ENCODE data around the gene ZNG1F. TPM values are rescaled to one million over a fixed set of nuclear protein-coding genes. Genes with fewer than 3 reads are reported as not detected.
"Not testable (repeated sequence)": the region's sequence is repeated elsewhere in the genome, so short reads cannot be mapped to it uniquely, and the experiment has no call there.

The ZNG1F gene
- total RNA-seq, 1 donor from 2014 or later: 14.2 TPM

DNA sequence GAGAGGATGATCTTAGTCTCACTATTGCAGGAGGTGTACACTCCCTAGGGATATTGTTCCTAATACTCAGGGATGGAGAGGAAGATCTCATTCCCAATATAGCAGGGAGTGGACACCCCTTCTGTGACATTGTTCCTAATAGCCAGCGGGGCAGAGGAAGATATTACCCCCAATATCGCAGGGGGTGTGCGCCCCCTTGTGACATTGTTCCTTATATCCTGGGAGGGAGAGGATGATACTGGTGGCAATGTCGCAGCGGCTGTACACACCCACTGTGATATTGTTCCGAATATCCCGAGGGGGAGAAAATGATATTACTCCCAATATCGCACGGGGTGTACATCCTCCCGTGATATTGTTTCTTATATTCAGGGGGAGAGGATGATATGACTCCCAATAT, 78.2 kb downstream of the ZNG1F start:
- H3K36me3 Mint-ChIP-seq: not testable (repeated sequence)
- DNase-seq (ENCODE audit: low spot score): peak; percentile 13

DNA sequence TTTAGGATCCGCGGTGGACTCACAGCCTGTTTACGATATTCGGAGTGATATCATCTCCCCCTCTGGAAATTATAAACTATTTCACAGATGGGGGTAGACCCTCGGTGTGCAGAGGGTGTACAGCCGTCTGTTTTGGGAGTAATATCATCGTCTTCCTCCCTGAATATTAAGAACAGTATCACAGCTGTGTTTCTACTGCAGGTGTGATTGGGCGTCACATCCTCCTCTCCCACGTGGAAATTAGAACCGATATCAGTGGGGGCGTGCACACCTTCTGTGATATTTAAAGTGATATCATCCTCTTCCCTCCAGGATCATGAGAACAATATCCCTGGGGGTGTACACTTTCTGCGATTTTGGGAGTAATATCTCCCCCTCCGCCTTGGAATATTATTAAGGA, 79.9 kb downstream of the ZNG1F start:
- H3K27ac ChIP-seq; H3K4me3 ChIP-seq; H3K4me1 Mint-ChIP-seq; H3F3A ChIP-seq (ENCODE audit: low read depth); H3K9ac ChIP-seq; H3K9me3 Mint-ChIP-seq; H4K20me1 ChIP-seq (ENCODE audit: low read depth); H3K79me2 ChIP-seq (ENCODE audit: low read depth); H3K36me3 Mint-ChIP-seq; H3K4me3 Mint-ChIP-seq; H3K4me2 ChIP-seq; H3K27me3 Mint-ChIP-seq (ENCODE audit: insufficient read depth, low read depth); DNase-seq (ENCODE audit: low spot score); H3K27ac Mint-ChIP-seq; H3K9me3 ChIP-seq (ENCODE audit: low read depth); H2AFZ ChIP-seq (replicated peaks); H3K4me1 ChIP-seq; H3K36me3 ChIP-seq: not testable (repeated sequence)
- H3K27me3 ChIP-seq: peaks cover 55% of the 10 kb centered on the region

More for the DNA sequence above, 78.2 kb downstream of the ZNG1F start:
- not testable (repeated sequence) for H3K27me3 Mint-ChIP-seq (ENCODE audit: insufficient read depth, low read depth); H2AFZ ChIP-seq (replicated peaks); H3K4me2 ChIP-seq; H3F3A ChIP-seq (ENCODE audit: low read depth); H3K4me1 ChIP-seq; H3K9ac ChIP-seq; H3K9me3 ChIP-seq (ENCODE audit: low read depth); H3K36me3 ChIP-seq; H3K4me3 Mint-ChIP-seq; H3K79me2 ChIP-seq (ENCODE audit: low read depth); H3K9me3 Mint-ChIP-seq; H3K4me3 ChIP-seq; H3K4me1 Mint-ChIP-seq; H3K27ac Mint-ChIP-seq; H4K20me1 ChIP-seq (ENCODE audit: low read depth); H3K27ac ChIP-seq
- TF ChIP-seq, protein P1, sequence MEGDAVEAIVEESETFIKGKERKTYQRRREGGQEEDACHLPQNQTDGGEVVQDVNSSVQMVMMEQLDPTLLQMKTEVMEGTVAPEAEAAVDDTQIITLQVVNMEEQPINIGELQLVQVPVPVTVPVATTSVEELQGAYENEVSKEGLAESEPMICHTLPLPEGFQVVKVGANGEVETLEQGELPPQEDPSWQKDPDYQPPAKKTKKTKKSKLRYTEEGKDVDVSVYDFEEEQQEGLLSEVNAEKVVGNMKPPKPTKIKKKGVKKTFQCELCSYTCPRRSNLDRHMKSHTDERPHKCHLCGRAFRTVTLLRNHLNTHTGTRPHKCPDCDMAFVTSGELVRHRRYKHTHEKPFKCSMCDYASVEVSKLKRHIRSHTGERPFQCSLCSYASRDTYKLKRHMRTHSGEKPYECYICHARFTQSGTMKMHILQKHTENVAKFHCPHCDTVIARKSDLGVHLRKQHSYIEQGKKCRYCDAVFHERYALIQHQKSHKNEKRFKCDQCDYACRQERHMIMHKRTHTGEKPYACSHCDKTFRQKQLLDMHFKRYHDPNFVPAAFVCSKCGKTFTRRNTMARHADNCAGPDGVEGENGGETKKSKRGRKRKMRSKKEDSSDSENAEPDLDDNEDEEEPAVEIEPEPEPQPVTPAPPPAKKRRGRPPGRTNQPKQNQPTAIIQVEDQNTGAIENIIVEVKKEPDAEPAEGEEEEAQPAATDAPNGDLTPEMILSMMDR (IDR thresholded peaks at IDR 0.05): peak; percentile 30
- H3K27me3 ChIP-seq: peaks cover 44% of the 10 kb centered on the region

DNA sequence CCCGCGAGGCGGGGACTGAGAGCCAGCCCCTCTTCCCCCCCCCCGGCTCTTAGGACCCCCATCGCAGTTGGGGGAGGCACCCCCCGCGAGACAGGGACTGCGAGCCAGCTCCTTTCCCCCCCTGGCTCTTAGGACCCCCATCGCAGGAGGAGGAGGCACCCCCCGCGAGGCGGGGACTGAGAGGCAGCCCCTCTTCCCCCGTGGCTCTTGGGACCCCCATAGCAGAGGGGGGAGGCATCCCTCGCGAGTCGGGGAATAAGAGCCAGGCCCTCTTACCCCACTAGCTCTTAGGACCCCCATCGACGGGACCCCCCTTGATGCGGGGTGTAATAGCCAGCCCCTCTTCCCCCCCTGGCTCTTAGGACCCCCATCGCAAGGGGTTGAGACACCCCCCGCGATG, 80.3 kb downstream of the ZNG1F start:
- H4K20me1 ChIP-seq (ENCODE audit: low read depth); H3K36me3 Mint-ChIP-seq; H2AFZ ChIP-seq (replicated peaks); H3K4me1 ChIP-seq; H3K79me2 ChIP-seq (ENCODE audit: low read depth); H3K4me1 Mint-ChIP-seq; H3K4me3 Mint-ChIP-seq; H3K4me3 ChIP-seq; H3K9me3 Mint-ChIP-seq; H3K36me3 ChIP-seq; DNase-seq (ENCODE audit: low spot score); H3K9me3 ChIP-seq (ENCODE audit: low read depth); H3K9ac ChIP-seq; H3K27ac Mint-ChIP-seq; H3K27ac ChIP-seq; H3K27me3 Mint-ChIP-seq (ENCODE audit: insufficient read depth, low read depth); H3K4me2 ChIP-seq; H3F3A ChIP-seq (ENCODE audit: low read depth): not testable (repeated sequence)
- peaks cover 53% of the 10 kb centered on the region for H3K27me3 ChIP-seq

DNA sequence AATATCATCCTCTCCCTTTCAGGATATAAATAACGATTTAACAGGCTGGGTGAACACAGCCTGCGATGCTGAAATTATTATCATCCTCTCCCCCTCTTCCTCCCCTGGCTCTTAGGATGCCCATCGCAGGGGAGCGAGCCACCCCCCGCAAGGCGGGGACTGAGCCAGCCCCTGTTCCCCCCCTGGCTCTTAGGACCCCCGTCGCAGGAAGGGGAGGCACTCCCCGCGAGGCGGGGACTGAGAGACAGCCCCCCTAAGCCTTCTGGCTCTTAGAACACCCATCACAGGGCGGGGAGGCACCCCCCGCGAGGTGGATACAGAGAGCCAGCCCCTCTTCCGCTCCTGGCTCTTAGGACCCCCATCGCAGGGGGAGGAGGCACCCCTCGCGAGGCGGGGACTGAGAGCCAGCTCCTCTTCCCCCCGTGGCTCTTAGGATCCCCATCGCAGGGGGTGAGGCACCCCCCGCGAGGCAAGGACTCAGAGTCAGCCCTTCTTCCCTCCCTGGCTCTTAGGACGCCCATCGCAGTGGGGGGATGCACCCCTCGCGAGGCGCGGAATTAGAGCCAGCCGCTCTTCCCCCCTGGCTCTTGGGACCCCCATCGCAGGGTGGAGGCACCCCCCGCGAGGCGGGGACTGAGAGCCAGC, 82.5 kb downstream of the ZNG1F start:
- H3K9me3 Mint-ChIP-seq; H3K36me3 Mint-ChIP-seq; H4K20me1 ChIP-seq (ENCODE audit: low read depth); H3K27ac Mint-ChIP-seq; H3K9ac ChIP-seq; H3K4me3 Mint-ChIP-seq; H3K27ac ChIP-seq; H3K4me1 Mint-ChIP-seq; H3K27me3 Mint-ChIP-seq (ENCODE audit: insufficient read depth, low read depth); H3K9me3 ChIP-seq (ENCODE audit: low read depth); H3K36me3 ChIP-seq; DNase-seq (ENCODE audit: low spot score); H3K79me2 ChIP-seq (ENCODE audit: low read depth); H2AFZ ChIP-seq (replicated peaks); H3F3A ChIP-seq (ENCODE audit: low read depth); H3K4me1 ChIP-seq: not testable (repeated sequence)
- H3K4me2 ChIP-seq: peak overlapping the region; percentile 71
- peaks cover 55% of the 10 kb centered on the region for H3K27me3 ChIP-seq
- H3K4me3 ChIP-seq: peak overlapping the region; percentile 39

DNA sequence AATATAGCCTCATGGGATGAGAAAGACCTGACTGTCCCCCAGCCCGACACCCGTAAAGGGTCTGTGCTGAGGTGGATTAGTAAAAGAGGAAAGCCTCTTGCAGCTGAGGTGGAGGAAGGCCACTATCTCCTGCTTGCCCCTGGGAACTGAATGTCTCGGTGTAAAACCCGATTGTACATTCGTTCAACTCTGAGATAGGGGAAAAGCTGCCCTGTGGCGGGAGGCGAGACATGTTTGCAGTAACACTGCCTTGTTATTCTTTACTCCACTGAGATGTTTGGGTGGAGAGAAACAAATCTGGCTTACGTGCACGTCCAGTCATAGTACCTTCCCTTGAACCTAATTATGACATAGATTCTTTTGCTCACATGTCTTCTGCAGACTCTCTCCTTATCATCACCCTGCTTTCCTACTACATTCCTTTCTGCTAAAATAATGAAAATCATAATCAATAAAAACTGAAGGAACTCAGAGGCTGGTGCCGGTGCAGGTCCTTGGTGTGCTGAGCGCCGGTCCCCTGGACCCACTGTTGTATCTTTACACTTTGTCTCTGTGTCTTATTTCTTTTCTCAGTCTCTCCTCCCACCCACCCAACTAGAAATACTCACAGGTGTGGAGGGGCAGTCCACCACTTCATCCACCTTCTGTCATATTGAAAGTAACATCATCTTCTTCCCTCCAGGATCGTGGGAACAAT, 83.4 kb downstream of the ZNG1F start:
- H3K9me3 ChIP-seq (ENCODE audit: low read depth); H3K27ac ChIP-seq; H3K4me1 Mint-ChIP-seq: not testable (repeated sequence)

DNA sequence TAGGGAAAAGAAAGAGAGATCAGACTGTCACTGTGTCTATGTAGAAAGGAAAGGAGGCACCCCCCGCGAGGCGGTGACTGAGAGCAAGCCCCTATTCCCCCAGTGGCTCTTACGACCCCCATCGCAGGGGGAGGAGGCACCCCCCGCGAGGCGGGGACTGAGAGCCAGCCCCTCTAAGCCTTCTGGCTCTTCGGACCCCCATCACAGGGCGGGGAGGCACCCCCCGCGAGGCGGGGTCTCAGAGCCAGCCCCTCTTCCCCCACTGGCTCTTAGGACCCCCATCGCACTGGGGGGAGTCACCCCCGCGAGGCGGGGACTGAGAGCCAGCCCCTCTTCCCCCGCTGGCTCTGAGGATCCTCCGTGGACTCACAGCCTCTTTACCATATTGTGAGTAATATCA, 84.6 kb downstream of the ZNG1F start:
- H3K27me3 Mint-ChIP-seq (ENCODE audit: insufficient read depth, low read depth); H2AFZ ChIP-seq (replicated peaks); H3K36me3 ChIP-seq; H3K4me3 ChIP-seq; H3F3A ChIP-seq (ENCODE audit: low read depth); H3K4me1 ChIP-seq; H3K4me3 Mint-ChIP-seq; H3K79me2 ChIP-seq (ENCODE audit: low read depth); H3K9ac ChIP-seq; H3K9me3 Mint-ChIP-seq; DNase-seq (ENCODE audit: low spot score); H3K27ac Mint-ChIP-seq; H3K9me3 ChIP-seq (ENCODE audit: low read depth); H3K4me2 ChIP-seq; H3K36me3 Mint-ChIP-seq; H4K20me1 ChIP-seq (ENCODE audit: low read depth); H3K27ac ChIP-seq; H3K4me1 Mint-ChIP-seq: not testable (repeated sequence)
- H3K27me3 ChIP-seq: peaks cover 57% of the 10 kb centered on the region

More for the DNA sequence above, 83.4 kb downstream of the ZNG1F start:
- H4K20me1 ChIP-seq (ENCODE audit: low read depth); H3K36me3 ChIP-seq; H3K9ac ChIP-seq; H3K4me3 ChIP-seq; H2AFZ ChIP-seq (replicated peaks); H3K4me2 ChIP-seq; H3F3A ChIP-seq (ENCODE audit: low read depth); H3K9me3 Mint-ChIP-seq; H3K79me2 ChIP-seq (ENCODE audit: low read depth); H3K4me3 Mint-ChIP-seq; DNase-seq (ENCODE audit: low spot score); H3K27me3 Mint-ChIP-seq (ENCODE audit: insufficient read depth, low read depth); H3K36me3 Mint-ChIP-seq; H3K27ac Mint-ChIP-seq; H3K4me1 ChIP-seq: not testable (repeated sequence)
- peaks cover 55% of the 10 kb centered on the region for H3K27me3 ChIP-seq

DNA sequence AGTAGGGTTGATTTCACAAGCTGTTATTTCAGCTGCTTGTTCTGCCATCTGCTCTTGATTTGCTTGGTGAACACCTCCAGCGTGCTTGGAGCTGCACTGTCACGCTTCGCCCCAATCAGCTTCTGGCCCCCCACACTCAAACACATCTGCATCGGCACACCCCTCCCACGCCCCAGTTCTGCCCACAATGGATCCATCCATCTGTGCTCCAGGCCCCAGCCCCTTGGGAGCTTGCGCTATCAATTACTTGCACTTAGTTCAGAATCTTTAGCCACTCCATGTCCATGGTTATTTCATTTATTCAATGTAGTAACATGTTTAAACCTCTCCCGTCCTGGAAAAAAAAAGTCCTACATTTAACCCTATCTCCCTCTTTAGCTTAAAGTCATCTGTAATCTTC, 88.6 kb downstream of the ZNG1F start:
- not testable (repeated sequence) for H4K20me1 ChIP-seq (ENCODE audit: low read depth); H3K9me3 ChIP-seq (ENCODE audit: low read depth); H3K36me3 Mint-ChIP-seq; H3K9ac ChIP-seq; H3K27ac Mint-ChIP-seq; H3K4me3 Mint-ChIP-seq; DNase-seq (ENCODE audit: low spot score); H3K4me1 ChIP-seq; H3K4me2 ChIP-seq; H3K27ac ChIP-seq; H3K9me3 Mint-ChIP-seq; H3K4me3 ChIP-seq; H3K79me2 ChIP-seq (ENCODE audit: low read depth); H3K4me1 Mint-ChIP-seq; H3K36me3 ChIP-seq; H3F3A ChIP-seq (ENCODE audit: low read depth); H2AFZ ChIP-seq (replicated peaks); H3K27me3 Mint-ChIP-seq (ENCODE audit: insufficient read depth, low read depth)
- H3K27me3 ChIP-seq: peaks cover 66% of the 10 kb centered on the region
